HepG2 (cell line): Measurements from ENCODE around the gene TAS2R19. TPM values are rescaled to one million over a fixed set of nuclear protein-coding genes. Genes with fewer than 3 reads are reported as not detected.

Experiments used
- ATAC-seq: fragments of 200-7000 bp; cut with Tn5 transposase; 3 replicates; pipeline ENCODE4 v1.9.1; 2020; ENCODE audit warnings: mild to moderate bottlenecking, moderate library complexity
- BruUV-seq: library from RNA; stranded (reverse); fragments of 400-500 nt; replicated peaks from 2 replicates; lab custom pipeline; 2021; lab: Mats Ljungman, UMichigan
- CTCF ChIA-PET: fragments of 300-600 bp; formaldehyde crosslinking; extraction: SDS; loops from one replicate; lab custom pipeline; 2021; ENCODE audit warnings: low total read pairs, inconsistent platforms, low intra/inter-chr PET ratio; lab: Yijun Ruan, JAX
- POLR2A ChIA-PET: fragments of 350-600 bp; sonication (Branson Sonifier 250); formaldehyde crosslinking; loops from one replicate; lab custom pipeline; 2020; ENCODE audit warnings: antibody characterized with exemption, inconsistent platforms; lab: Yijun Ruan, JAX
- DNase-seq: peaks from one replicate; pipeline ENCODE4 v3.0.0-alpha.2; 2015; ENCODE audit warnings: low spot score
- FAIRE-seq: peaks from 3 replicates; lab custom pipeline; 2011; peaks lifted over from hg19 to GRCh38; lab: Jason Lieb, UNC
- H2AFZ ChIP-seq: one replicate; pipeline ENCODE4 v1.6.1; 2011; ENCODE audit warnings: low read length, inconsistent platforms
- H3K27ac ChIP-seq: fragments of 300-600 bp; 3 replicates; pipeline ENCODE4 v1.8.0; 2011; ENCODE audit warnings: mixed run types, mild to moderate bottlenecking, mixed read lengths, low read length, inconsistent platforms; ENCODE audit not compliant: insufficient read depth; ENCODE audit errors: extremely low read length
- H3K27me3 ChIP-seq, 2 experiments: fragments of 200-600 bp in 1 of 2; 2 replicates in 1 of 2; 3 replicates in 1 of 2; pipeline versions ENCODE4 v1.6.0 to v1.8.0; 2011; ENCODE audit warnings: low read length in 2 of 2, mild to moderate bottlenecking in 2 of 2, moderate library complexity in 2 of 2, inconsistent platforms in 1 of 2; ENCODE audit not compliant: insufficient read depth in 2 of 2, control insufficient read depth in 1 of 2
- H3K36me3 ChIP-seq, 2 experiments: fragments of 200-600 bp in 1 of 2; replicated peaks in 1 of 2; 2 replicates in 1 of 2; 3 replicates in 1 of 2; pipeline versions ENCODE4 v1.5.1 to v1.8.0; 2011; ENCODE audit warnings: low read length in 2 of 2, inconsistent platforms in 1 of 2; ENCODE audit not compliant: insufficient read depth in 2 of 2, control insufficient read depth in 1 of 2
- H3K4me1 ChIP-seq: 2 replicates; pipeline ENCODE4 v1.5.1; 2012; ENCODE audit warnings: low read length, inconsistent platforms; ENCODE audit not compliant: insufficient read depth
- H3K4me2 ChIP-seq: 2 replicates; pipeline ENCODE4 v1.6.0; 2011; ENCODE audit warnings: low read depth, low read length, inconsistent platforms
- H3K4me3 ChIP-seq, 3 experiments: fragments of 200-600 bp in 1 of 3; sonication (generic), shearing (Covaris generic) in 1 of 3; replicated peaks in 1 of 3; 2 replicates each; pipeline ENCODE4 v1.5.1; 2011 to 2016; ENCODE audit warnings: low read length in 3 of 3, inconsistent platforms in 2 of 3, low read depth in 2 of 3, mild to moderate bottlenecking in 2 of 3, control low read depth in 1 of 3, mixed read lengths in 1 of 3; ENCODE audit not compliant: insufficient read depth in 1 of 3
- H3K79me2 ChIP-seq: one replicate; pipeline ENCODE4 v1.6.1; 2011; ENCODE audit warnings: low read length, inconsistent platforms; ENCODE audit not compliant: insufficient read depth
- H3K9ac ChIP-seq: 2 replicates; pipeline ENCODE4 v1.6.0; 2011; ENCODE audit warnings: mild to moderate bottlenecking, low read depth, low read length, inconsistent platforms; ENCODE audit not compliant: insufficient read depth
- H3K9me3 ChIP-seq: 2 replicates; pipeline ENCODE4 v1.5.1; 2012; ENCODE audit warnings: mild to moderate bottlenecking, low read length
- H4K20me1 ChIP-seq: 2 replicates; pipeline ENCODE4 v1.6.0; 2011; ENCODE audit warnings: inconsistent platforms, mild to moderate bottlenecking, low read length, moderate library complexity; ENCODE audit not compliant: insufficient read depth
- AGO2 ChIP-seq: fragments of 200-400 bp; formaldehyde crosslinking; optimal IDR thresholded peaks from 2 replicates; pipeline ENCODE3; 2017; ENCODE audit warnings: mild to moderate bottlenecking, low read depth, low read length, moderate library complexity
- CAMTA2 ChIP-seq: sonication (generic); formaldehyde crosslinking; IDR thresholded peaks from 2 replicates; pipeline ENCODE4 v1.4.0; 2020; ENCODE audit warnings: mild to moderate bottlenecking, missing genetic modification reagents, borderline replicate concordance
- CC2D1A ChIP-seq: sonication (generic); formaldehyde crosslinking; IDR thresholded peaks from 2 replicates; pipeline ENCODE4 v1.8.1; 2023; ENCODE audit warnings: mild to moderate bottlenecking, missing genetic modification reagents
- HDAC1 ChIP-seq: sonication (generic); formaldehyde crosslinking; IDR thresholded peaks from 2 replicates; pipeline ENCODE4 v1.5.1; 2020; ENCODE audit warnings: mild to moderate bottlenecking, missing genetic modification reagents
- RAD51 ChIP-seq: fragments of 450-650 bp; IDR thresholded peaks from 2 replicates; pipeline ENCODE4 v1.6.1; 2016; ENCODE audit warnings: borderline replicate concordance
- RXRB ChIP-seq: IDR thresholded peaks from 2 replicates; pipeline ENCODE4 v1.6.1; 2016; ENCODE audit warnings: borderline replicate concordance, missing genetic modification reagents, missing compliant biosample characterization
- SOX5 ChIP-seq: IDR thresholded peaks from 2 replicates; pipeline ENCODE4 v1.6.1; 2016; ENCODE audit warnings: borderline replicate concordance
- TIGD3 ChIP-seq: sonication (generic); formaldehyde crosslinking; IDR thresholded peaks from 2 replicates; pipeline ENCODE4 v1.5.1; 2020; ENCODE audit warnings: mild to moderate bottlenecking, missing genetic modification reagents, borderline replicate concordance
- TRIM22 ChIP-seq: fragments of 450-650 bp; IDR thresholded peaks from 2 replicates; pipeline ENCODE4 v1.6.1; 2017
- ZFP37 ChIP-seq: sonication (generic); formaldehyde crosslinking; IDR thresholded peaks from 2 replicates; pipeline ENCODE4 v1.4.0; 2020; ENCODE audit warnings: missing genetic modification reagents, borderline replicate concordance
- ZNF180 ChIP-seq: sonication (generic); formaldehyde crosslinking; IDR thresholded peaks from 2 replicates; pipeline ENCODE4 v1.4.0; 2020; ENCODE audit warnings: low read depth, missing genetic modification reagents, borderline replicate concordance
- ZNF318 ChIP-seq: sonication (generic); formaldehyde crosslinking; IDR thresholded peaks from 2 replicates; pipeline ENCODE4 v1.4.0; 2020; ENCODE audit warnings: mild to moderate bottlenecking, missing genetic modification reagents
- ZNF432 ChIP-seq: sonication (generic); formaldehyde crosslinking; IDR thresholded peaks from 2 replicates; pipeline ENCODE4 v1.5.0; 2020; ENCODE audit warnings: missing genetic modification reagents, mild to moderate bottlenecking, borderline replicate concordance
- ZNF746 ChIP-seq: sonication (generic); formaldehyde crosslinking; IDR thresholded peaks from 2 replicates; pipeline ENCODE4 v1.8.0; 2022; ENCODE audit warnings: mild to moderate bottlenecking, missing genetic modification reagents
- ZNF761 ChIP-seq: sonication (generic); formaldehyde crosslinking; conservative IDR thresholded peaks from 2 replicates; pipeline ENCODE4 v1.4.0; 2020; ENCODE audit warnings: mild to moderate bottlenecking, missing genetic modification reagents
- WGBS: methylation state at CpG from one replicate; pipeline ENCODE4 v1.1.6; 2017; ENCODE audit warnings: low lambda C conversion rate; 5-methylcytosine and 5-hydroxymethylcytosine counted together
- in situ Hi-C: cut with HindIII; loops from 2 replicates; pipeline ENCODE4 v1.10.0; 2017; ENCODE audit warnings: low pct_unique_long_range_greater_than_20kb; ENCODE audit not compliant: extremely low pct_ligation_motif_present
- intact Hi-C: fragments of 100-400 bp; cut with micrococcal nuclease; formaldehyde crosslinking; loops from one replicate; pipeline ENCODE4 v1.10.0; 2022; ENCODE audit not compliant: unreplicated experiment
- polyA plus RNA-seq, 8 experiments: library from polyadenylated mRNA; depleted of rRNA in 3 of 8; stranded (reverse) in 7 of 8; unstranded in 1 of 8; fragments of >200 nt; fragmentation: Illumina TruSeq in 4 of 8; extraction: Trizol in 4 of 8; gene quantifications; 2 replicates each; pipeline versions ENCODE4 v1.2.1 to v1.2.3, GENCODE V29; 2011 to 2016; ENCODE audit warnings: low read depth in 4 of 8, missing spikeins in 1 of 8, mixed read lengths in 1 of 8; ENCODE audit not compliant: insufficient read depth in 1 of 8
- total RNA-seq, 5 experiments: library from RNA; depleted of rRNA; stranded (reverse); fragments of >200 nt; fragmentation: Illumina TruSeq; extraction: Trizol; gene quantifications; 2 replicates each; pipeline ENCODE4 v1.2.3, GENCODE V29; 2016; ENCODE audit warnings: low read depth in 1 of 5

The TAS2R19 gene
- total and polyA plus RNA-seq, 2 of the 13 experiments (the other 11 are each of a cell fraction or from before 2014, with no cell fraction given) = 0.62 to 5.3 TPM

DNA sequence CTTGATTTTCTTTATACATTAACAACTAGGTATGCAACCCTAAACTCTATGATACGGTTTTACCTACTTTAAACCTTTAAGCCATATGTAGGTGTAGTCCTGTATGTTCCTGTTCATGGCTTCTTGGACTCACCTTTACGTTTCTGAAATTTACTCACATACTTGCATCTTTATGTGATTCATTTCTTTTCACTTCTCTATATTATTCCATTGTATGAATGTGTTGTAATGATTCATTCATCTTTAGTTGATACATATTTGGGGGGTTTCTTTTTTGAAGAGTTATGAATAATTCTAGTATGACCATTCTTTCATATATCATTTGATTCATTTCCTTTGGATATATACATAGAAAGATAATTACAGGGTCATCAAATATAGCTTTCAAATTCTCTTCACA is 33.3 kb downstream of the TAS2R19 start (continued):
- TF ChIP-seq HDAC1 (CRISPR knock-in tag) (no peak), CAMTA2 (CRISPR knock-in tag) (no peak), TRIM22 (no peak), RAD51 (no peak), ZNF761 (CRISPR knock-in tag) (no peak), ZNF432 (CRISPR knock-in tag) (no peak), CC2D1A (CRISPR knock-in tag) (no peak), AGO2 (no peak), TIGD3 (CRISPR knock-in tag) (no peak), ZNF180 (no peak)

DNA sequence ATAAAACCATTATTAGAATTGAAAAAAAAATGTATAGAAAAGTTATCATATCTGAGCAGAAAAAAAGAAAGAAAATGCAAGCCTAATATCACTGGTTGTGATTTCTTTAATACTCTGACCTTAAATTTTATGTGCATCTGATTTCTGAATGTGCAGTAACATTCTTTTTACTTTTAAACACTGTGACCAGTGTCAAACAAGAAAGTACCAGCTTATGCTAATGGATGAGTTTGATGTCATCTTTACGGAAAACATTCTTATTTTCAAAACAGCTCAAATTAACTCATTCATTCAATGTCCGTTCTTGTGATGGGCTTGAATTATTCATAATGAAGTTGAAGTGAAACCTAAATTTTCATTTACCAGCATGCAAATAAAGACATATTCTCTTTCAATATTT is 35.6 kb downstream of the TAS2R19 start, which contains the start of gene TAS2R50:
TSS of gene TAS2R50 (minus strand) at position 101 of the 400 bp plus-strand sequence. CDS start at position 49, 52 bp downstream.
- no peaks in the 10 kb centered on the region for H3K4me1 ChIP-seq
- H3K27me3 ChIP-seq = no peaks in the 10 kb centered on the region
- H3K9me3 ChIP-seq = peaks cover 11% of the 10 kb centered on the region
- 52% methylated on average over 2 of the region's 2 CpGs for WGBS
- no peak within 1 kb of the TSS for H3K9ac ChIP-seq
- no peak within 1 kb of the TSS for H2AFZ ChIP-seq
- FAIRE-seq (no peak), ATAC-seq (no peak), DNase-seq (no peak)
- intact Hi-C loops = no loop called here
- BruUV-seq = no TSS peak
- H3K79me2 ChIP-seq = no peaks in the 10 kb centered on the region
- in situ Hi-C loops = no loop called here
- no peaks in the 10 kb centered on the region for H4K20me1 ChIP-seq
- H3K4me2 ChIP-seq = no peak within 1 kb of the TSS
- H3K36me3 ChIP-seq = no peaks in the 10 kb centered on the region
- H3K27ac ChIP-seq = no peak within 1 kb of the TSS
- ChIA-PET POLR2A (no interaction called here), CTCF (no interaction called here)
- H3K4me3 ChIP-seq = no peak within 1 kb of the TSS
- TF ChIP-seq RXRB (CRISPR knock-in tag) (no peak), ZNF746 (CRISPR knock-in tag) (no peak), ZNF318 (CRISPR knock-in tag) (no peak), SOX5 (no peak), ZFP37 (CRISPR knock-in tag) (no peak)
